Tibial nerve (tissue), 3 donors: ENCODE data around the gene MID1IP1.

ENCODE experiments used
- POLR2A ChIP-seq, 2 donors: fragments of 450-650 bp; IDR thresholded peaks; one replicate each; pipeline ENCODE4 v1.6.1; 2017; ENCODE audit warnings: antibody characterized with exemption in 2 of 2, mild to moderate bottlenecking in 2 of 2, moderate library complexity in 2 of 2
- TF ChIP-seq, protein P1 (sequence below), 5 experiments: fragments of 200-600 bp in 3 of 5; fragments of 450-650 bp in 2 of 5; sonication (generic) in 3 of 5; IDR thresholded peaks; one replicate each; pipeline ENCODE4 v1.5.1; 2016 to 2019; ENCODE audit warnings: antibody characterized with exemption in 5 of 5, mild to moderate bottlenecking in 3 of 5, moderate library complexity in 2 of 5

- TF ChIP-seq POLR2A (IDR thresholded peaks at IDR 0.05), result no peak
- TF ChIP-seq, protein P1, sequence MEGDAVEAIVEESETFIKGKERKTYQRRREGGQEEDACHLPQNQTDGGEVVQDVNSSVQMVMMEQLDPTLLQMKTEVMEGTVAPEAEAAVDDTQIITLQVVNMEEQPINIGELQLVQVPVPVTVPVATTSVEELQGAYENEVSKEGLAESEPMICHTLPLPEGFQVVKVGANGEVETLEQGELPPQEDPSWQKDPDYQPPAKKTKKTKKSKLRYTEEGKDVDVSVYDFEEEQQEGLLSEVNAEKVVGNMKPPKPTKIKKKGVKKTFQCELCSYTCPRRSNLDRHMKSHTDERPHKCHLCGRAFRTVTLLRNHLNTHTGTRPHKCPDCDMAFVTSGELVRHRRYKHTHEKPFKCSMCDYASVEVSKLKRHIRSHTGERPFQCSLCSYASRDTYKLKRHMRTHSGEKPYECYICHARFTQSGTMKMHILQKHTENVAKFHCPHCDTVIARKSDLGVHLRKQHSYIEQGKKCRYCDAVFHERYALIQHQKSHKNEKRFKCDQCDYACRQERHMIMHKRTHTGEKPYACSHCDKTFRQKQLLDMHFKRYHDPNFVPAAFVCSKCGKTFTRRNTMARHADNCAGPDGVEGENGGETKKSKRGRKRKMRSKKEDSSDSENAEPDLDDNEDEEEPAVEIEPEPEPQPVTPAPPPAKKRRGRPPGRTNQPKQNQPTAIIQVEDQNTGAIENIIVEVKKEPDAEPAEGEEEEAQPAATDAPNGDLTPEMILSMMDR (IDR thresholded peaks at IDR 0.05), result no peak
These were observed 27.0 kb upstream of the MID1IP1 start for GRCh38 chrX:38774249-38774648.
